NCI-H1048 (cell line): ENCODE results near the gene NKAIN2.
"Not testable (repeated sequence)": the region's sequence is repeated elsewhere in the genome, so short reads cannot be mapped to it uniquely, and the experiment has no call there.

Experiments
- DNase-seq: peaks from one replicate; lab custom pipeline; 2025; lab: John Stamatoyannopoulos, UW

The NKAIN2 gene

GRCh38 chr6:123966618-123967017 lies 163.0 kb downstream of the NKAIN2 start:
- DNase-seq = no peak

GRCh38 chr6:123967905-123968304 lies 164.2 kb downstream of the NKAIN2 start:
- no peak for DNase-seq

GRCh38 chr6:123972600-123973294 lies 169.1 kb downstream of the NKAIN2 start:
- no peak for DNase-seq

GRCh38 chr6:123980311-123980710 lies 176.6 kb downstream of the NKAIN2 start:
- DNase-seq = no peak

GRCh38 chr6:123986938-123987337 lies 183.3 kb downstream of the NKAIN2 start:
- no peak for DNase-seq

- DNase-seq = not testable (repeated sequence)
Observed at GRCh38 chr6:123989918-123990317, 186.3 kb downstream of the NKAIN2 start.

GRCh38 chr6:123990376-123990775 lies 186.7 kb downstream of the NKAIN2 start:
- no peak for DNase-seq

GRCh38 chr6:123994168-123994567 lies 190.5 kb downstream of the NKAIN2 start:
- DNase-seq = no peak

- DNase-seq = no peak
Observed at GRCh38 chr6:123994891-123995635, 191.4 kb downstream of the NKAIN2 start.

- DNase-seq = no peak
Observed at GRCh38 chr6:123997223-123997622, 193.6 kb downstream of the NKAIN2 start.

- DNase-seq = no peak
Observed at GRCh38 chr6:124002377-124003081, 198.9 kb downstream of the NKAIN2 start.

- no peak for DNase-seq
Observed at GRCh38 chr6:124007266-124007665, 203.6 kb downstream of the NKAIN2 start.

- no peak for DNase-seq
Observed at GRCh38 chr6:124008000-124008987, 204.6 kb downstream of the NKAIN2 start.

GRCh38 chr6:124008988-124009765 lies 205.5 kb downstream of the NKAIN2 start:
- DNase-seq = no peak

GRCh38 chr6:124010574-124010973 lies 206.9 kb downstream of the NKAIN2 start:
- DNase-seq = no peak

- DNase-seq = no peak
Observed at GRCh38 chr6:124011180-124011579, 207.5 kb downstream of the NKAIN2 start.

GRCh38 chr6:124022051-124022450 lies 218.4 kb downstream of the NKAIN2 start:
- not testable (repeated sequence) for DNase-seq

GRCh38 chr6:124022641-124023040 lies 219.0 kb downstream of the NKAIN2 start:
- no peak for DNase-seq

- no peak for DNase-seq
Observed at GRCh38 chr6:124026694-124027093, 223.0 kb downstream of the NKAIN2 start.

- no peak for DNase-seq
Observed at GRCh38 chr6:124027392-124027791, 223.7 kb downstream of the NKAIN2 start.

- DNase-seq = no peak
Observed at GRCh38 chr6:124028117-124028516, 224.5 kb downstream of the NKAIN2 start.
